VCaP (cell line): Measurements from ENCODE around the gene CKB.

Source experiments
- H3K27ac ChIP-seq: fragments of 450-650 bp; 2 replicates; pipeline ENCODE4 v1.5.1; 2017
- TF ChIP-seq, protein P1 (sequence below): fragments of 450-650 bp; conservative IDR thresholded peaks from 2 replicates; pipeline ENCODE4 v1.5.1; 2017; ENCODE audit warnings: mild to moderate bottlenecking, moderate library complexity

CKB gene

DNA sequence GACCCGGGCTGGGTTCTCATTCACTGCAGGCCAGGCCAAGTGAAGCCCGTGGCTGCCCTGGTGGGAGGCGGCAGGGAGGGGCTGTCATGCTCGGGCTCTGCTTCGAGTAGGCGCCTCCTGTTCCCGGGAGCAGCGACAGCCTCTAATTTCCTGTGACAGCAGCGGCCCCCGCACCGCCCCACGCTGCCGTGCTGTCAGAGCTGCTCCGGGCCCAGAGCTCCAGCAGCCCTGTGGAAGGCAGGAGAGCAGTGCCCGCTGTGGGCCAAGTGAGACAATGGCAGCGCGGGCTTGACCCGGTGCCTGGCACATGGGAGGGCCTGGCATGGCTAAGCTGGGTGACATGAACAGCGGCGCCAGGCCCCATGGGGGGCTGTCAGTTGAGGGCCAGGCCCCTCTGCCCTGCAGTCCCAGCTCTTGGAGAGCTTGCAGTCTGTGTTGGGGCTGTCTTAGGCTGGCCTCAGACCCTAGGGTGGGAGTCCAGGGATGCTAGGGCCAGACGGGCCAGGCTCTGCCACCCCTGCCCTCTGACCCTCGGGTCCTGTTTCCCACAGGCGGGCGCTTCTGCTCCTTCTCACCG is 11.5 kb upstream of the CKB start:
- TF ChIP-seq, protein P1, sequence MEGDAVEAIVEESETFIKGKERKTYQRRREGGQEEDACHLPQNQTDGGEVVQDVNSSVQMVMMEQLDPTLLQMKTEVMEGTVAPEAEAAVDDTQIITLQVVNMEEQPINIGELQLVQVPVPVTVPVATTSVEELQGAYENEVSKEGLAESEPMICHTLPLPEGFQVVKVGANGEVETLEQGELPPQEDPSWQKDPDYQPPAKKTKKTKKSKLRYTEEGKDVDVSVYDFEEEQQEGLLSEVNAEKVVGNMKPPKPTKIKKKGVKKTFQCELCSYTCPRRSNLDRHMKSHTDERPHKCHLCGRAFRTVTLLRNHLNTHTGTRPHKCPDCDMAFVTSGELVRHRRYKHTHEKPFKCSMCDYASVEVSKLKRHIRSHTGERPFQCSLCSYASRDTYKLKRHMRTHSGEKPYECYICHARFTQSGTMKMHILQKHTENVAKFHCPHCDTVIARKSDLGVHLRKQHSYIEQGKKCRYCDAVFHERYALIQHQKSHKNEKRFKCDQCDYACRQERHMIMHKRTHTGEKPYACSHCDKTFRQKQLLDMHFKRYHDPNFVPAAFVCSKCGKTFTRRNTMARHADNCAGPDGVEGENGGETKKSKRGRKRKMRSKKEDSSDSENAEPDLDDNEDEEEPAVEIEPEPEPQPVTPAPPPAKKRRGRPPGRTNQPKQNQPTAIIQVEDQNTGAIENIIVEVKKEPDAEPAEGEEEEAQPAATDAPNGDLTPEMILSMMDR = no peak
- no peak overlapping the region for H3K27ac ChIP-seq

DNA sequence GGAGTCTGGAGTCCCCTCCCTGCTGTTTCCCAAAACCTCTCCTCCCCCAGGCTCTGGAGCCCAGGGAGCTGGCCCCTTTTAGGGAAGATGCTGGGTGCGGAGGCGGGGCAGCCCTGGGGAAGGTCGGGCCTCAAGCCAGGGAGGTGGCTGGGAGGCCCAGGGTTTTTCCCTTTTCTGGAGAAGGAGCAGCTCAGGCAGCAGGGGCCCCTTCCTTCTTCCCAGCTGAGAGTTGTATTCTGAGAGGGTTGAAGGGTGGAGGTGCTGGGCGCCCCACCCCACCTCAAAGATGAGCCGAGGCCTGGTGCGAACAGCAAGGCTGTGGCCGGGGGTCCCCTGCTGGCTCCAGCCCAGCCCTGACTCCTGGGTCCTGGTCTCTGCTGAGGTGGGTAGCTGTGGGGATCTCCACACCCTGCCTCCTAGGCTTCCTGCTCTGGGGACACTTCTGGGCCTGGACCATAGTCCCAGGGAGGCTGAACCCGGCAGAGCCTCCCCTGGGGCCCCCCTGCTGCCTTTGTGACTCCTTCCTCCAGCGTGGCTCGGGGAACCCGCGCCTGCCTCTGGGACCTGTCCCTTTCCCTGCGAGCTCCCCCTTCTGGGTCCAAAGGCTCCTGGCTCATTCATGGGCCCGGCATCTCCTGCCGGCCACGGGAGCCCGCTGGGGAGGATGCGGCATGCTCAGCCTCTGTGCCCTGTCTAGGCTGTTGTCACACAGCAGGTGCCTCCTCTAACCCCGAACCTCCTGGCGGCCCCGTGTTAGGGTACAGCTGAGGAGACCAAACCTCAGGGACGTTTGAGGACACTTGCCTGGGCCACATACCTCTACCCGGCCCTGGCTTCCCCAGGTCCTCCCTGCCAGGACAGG is 10.7 kb upstream of the CKB start:
- TF ChIP-seq, protein P1 = no peak
- no peak overlapping the region for H3K27ac ChIP-seq

DNA sequence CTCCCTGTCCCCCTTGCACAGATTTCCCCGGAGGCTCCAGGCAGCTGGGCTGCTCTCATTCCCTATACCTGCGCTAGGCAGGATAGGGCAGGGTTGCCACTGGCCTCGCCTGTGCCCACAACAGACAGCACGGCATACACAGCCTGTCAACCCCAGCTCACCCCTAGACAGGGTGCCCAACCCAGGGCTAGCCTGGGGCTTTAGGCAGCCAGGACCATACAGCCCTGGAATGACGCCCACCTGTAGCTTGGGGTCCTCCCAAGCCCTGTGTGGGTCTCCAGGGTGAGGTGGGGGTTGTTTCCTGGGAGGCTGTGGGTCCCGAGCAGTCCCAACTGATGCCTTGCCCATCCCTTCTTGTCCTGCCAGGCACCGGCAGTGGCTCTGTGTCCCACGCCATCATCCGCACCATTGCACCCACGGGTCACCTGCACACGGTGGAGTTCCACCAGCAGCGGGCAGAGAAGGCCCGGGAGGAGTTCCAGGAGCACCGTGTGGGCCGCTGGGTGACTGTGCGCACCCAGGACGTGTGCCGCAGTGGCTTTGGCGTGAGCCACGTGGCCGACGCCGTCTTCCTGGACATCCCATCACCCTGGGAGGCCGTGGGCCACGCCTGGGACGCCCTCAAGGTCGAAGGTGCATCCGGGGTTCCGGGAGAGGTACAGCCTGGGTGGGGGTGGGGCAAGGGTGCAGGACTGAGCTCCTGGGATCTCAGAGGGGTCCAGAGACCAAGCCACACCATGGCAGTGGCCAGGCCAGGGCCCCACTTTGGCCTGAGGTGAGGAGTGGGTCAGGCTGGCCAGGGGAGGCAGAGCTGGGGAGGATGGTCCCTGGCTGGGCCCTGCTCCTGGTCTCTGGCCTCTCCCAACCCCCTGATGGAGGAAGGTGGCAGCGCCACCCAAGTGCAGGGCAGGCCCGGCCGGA is 9.8 kb upstream of the CKB start:
- no peak overlapping the region for H3K27ac ChIP-seq
- TF ChIP-seq, protein P1 = no peak

DNA sequence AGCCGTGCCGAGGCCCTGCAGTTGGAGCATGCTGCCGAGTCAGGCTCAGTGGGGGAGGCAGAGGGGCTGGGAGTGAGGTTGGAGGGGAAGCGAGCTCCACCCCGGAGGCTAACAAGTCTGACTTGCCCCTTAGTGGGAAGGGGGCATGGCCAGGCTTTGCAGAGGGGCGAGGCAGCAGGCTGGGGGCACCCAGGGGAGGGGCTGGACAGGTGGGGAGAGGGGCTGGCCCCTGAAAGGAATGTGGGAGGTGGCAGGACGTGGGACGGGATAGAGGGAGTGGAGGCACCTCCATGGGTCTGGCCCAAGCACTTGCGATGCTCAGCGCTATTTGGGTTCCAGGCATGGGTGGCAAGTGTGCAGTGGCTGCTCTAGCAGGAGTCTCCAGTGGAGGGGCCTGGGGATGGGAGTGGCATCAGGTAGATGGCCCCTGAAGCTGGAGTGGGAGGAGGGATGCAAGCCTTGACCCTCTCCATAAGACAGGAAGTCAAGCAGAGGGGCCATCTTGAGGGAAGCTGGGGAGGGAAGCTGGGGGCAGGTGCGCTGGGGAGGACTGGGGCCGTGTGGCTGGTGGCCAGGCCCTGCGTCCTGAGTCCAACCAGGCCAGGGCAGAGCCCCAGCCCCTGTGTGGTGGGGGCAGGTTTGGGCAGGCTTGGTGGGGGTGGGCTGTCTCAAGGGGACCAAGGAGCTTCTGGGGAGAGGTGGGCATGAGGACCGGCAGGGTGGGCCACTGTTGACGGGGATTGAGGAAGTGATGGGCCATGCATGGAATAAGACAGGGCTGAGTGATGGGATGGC is 9.0 kb upstream of the CKB start:
- no peak overlapping the region for H3K27ac ChIP-seq
- TF ChIP-seq, protein P1 = no peak

DNA sequence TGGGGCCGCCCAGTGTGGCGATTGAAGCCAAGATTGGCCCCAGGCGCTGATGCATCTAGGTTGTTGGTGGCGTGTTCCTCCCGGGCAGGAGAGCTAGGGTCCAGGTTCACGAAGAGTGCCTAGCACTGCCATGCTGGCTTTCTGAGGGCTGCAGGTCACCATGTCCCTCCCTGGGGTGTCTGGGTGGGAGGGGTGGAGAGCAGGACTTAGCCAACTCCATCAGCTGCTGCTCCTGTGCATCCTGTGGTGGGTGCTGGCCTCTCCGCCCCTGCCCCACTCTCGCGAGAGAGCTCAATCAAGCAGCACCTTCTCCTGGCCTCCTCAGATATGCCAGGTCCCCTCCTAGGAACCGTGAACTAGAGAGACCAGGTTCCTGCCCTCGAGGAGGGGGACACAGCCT is 8.2 kb upstream of the CKB start:
- TF ChIP-seq, protein P1 = no peak
- H3K27ac ChIP-seq = no peak overlapping the region

DNA sequence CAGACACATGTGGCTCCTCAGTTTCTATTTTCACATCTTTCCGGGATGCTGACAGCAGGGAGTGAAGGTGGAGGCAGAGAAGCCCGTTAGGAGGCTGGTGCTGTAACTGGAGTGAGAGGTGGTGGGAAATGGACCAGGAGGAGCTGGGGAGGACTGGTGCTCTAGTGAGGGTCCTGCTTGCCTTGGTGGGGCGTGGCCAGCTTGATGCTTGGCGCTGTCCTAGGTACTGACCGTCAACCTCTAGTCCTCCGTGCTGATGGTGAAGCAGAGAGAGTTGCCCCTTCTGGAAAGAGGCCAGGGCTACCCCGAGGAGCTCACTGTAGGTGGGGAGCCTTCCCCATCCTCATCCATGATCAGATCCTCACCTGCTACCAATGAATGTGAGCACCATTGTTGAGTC is 7.8 kb upstream of the CKB start:
- peak overlapping the region; percentile 98; the same call in 1 of the 2 replicates for H3K27ac ChIP-seq
- TF ChIP-seq, protein P1 = no peak
